ENCODE data around the gene USP35.
"Not testable (repeated sequence)": the region's sequence is repeated elsewhere in the genome, so short reads cannot be mapped to it uniquely, and the experiment has no call there.

USP35 gene

DNA sequence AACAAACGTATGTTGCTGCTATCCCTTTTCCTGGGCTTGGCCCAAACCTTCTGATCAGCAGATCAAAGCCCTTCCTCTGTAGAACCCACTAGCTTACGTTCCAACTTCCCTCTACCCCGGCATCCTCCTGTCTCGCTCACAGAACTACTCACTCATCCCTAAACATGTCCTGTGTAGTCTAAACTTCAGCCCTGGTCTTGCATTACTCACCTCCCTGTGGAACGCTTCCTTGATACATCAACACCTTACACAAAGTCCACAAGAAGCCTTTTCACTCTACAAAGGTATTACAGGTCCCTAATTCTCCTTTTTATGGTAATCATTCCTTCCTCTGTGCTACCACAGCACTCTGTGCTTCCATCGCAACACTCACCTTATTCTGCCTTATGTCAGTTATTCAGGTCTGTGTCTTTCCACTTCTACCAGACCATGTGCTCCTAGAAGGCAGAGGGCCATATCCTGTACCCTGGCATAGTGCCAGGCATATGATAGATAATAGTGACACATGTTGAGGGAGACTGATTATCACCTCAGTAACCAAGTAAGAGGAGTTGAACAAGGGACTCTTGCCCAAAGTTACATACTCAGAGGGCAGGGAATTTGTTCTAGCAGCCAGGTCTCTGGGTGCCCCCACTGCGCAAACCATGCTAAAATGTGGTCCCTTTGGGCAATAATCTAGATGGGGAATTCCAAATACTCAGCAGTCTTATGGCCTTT is 41.6 kb downstream of the USP35 start:
- Histone ChIP-seq H3K36me3 (ENCODE audit: control insufficient read depth, insufficient read depth, low read length) (no peaks in the 10 kb centered on the region), H3K4me3 (ENCODE audit: low read depth, low read length) (no peak overlapping the region), H3K27ac (no peak overlapping the region), H3K27me3 (ENCODE audit: control insufficient read depth, insufficient read depth, low read length) (no peaks in the 10 kb centered on the region), H3K9ac (no peak overlapping the region), H3K4me2 (ENCODE audit: low read length) (no peak overlapping the region), H3K4me1 (no peaks in the 10 kb centered on the region), H2AFZ (no peak overlapping the region), H3K79me2 (no peaks in the 10 kb centered on the region), H3K9me3 (ENCODE audit: control insufficient read depth, low read length) (no peaks in the 10 kb centered on the region)
- TF ChIP-seq CTCF (IDR thresholded peaks at IDR 0.05) = no peak

DNA sequence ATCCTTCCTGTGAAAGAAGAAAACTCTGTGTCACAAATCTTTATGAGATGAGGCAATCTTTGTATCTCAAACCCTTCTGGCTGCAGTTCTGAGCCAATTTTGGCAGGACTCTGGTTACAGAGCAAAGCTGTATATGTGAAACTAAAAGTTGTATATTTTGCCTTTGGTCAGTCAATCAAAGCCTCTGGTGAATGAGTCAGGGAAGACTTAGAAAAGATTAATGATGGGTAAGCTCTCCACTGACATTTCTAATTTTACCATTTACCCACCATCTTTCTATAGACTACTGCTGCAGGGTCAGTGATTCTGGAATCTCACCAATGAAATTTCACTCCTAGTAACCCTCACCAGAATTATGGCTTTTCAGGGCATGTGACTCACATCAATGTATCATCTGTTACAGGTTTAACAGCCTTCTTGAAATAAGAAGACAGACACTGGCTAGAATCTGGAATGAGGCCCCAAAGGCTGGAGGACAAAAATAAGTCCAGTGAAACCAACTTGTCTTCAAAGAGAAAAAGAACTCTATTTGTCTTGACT is 43.3 kb downstream of the USP35 start:
- no peak overlapping the region for H3K4me3 ChIP-seq (ENCODE audit: low read depth, low read length)
- no peaks in the 10 kb centered on the region for H3K79me2 ChIP-seq
- H3K9me3 ChIP-seq (ENCODE audit: control insufficient read depth, low read length) = no peaks in the 10 kb centered on the region
- H3K36me3 ChIP-seq (ENCODE audit: control insufficient read depth, insufficient read depth, low read length) = no peaks in the 10 kb centered on the region
- H3K4me2 ChIP-seq (ENCODE audit: low read length) = no peak overlapping the region
- H3K4me1 ChIP-seq = no peaks in the 10 kb centered on the region
- H3K27ac ChIP-seq = no peak overlapping the region
- no peaks in the 10 kb centered on the region for H3K27me3 ChIP-seq (ENCODE audit: control insufficient read depth, insufficient read depth, low read length)
- TF ChIP-seq CTCF (IDR thresholded peaks at IDR 0.05) = no peak
- no peak overlapping the region for H3K9ac ChIP-seq
- H2AFZ ChIP-seq = no peak overlapping the region

GRCh38 chr11:78233046-78233445 is 44.3 kb downstream of the USP35 start:
- not testable (repeated sequence) for H3K36me3 ChIP-seq (ENCODE audit: control insufficient read depth, insufficient read depth, low read length); H3K4me3 ChIP-seq (ENCODE audit: low read depth, low read length); H3K27ac ChIP-seq; H2AFZ ChIP-seq; H3K9ac ChIP-seq; H3K4me2 ChIP-seq (ENCODE audit: low read length); H3K79me2 ChIP-seq; H3K4me1 ChIP-seq; H3K27me3 ChIP-seq (ENCODE audit: control insufficient read depth, insufficient read depth, low read length); H3K9me3 ChIP-seq (ENCODE audit: control insufficient read depth, low read length)

GRCh38 chr11:78234006-78234405 is 45.3 kb downstream of the USP35 start:
- no peaks in the 10 kb centered on the region for H3K36me3 ChIP-seq (ENCODE audit: control insufficient read depth, insufficient read depth, low read length)
- no peaks in the 10 kb centered on the region for H3K27me3 ChIP-seq (ENCODE audit: control insufficient read depth, insufficient read depth, low read length)
- no peak overlapping the region for H3K27ac ChIP-seq
- no peak overlapping the region for H3K4me3 ChIP-seq (ENCODE audit: low read depth, low read length)
- H3K4me2 ChIP-seq (ENCODE audit: low read length) = no peak overlapping the region
- no peak for TF ChIP-seq CTCF (IDR thresholded peaks at IDR 0.05)
- no peaks in the 10 kb centered on the region for H3K79me2 ChIP-seq
- H2AFZ ChIP-seq = no peak overlapping the region
- H3K9me3 ChIP-seq (ENCODE audit: control insufficient read depth, low read length) = no peaks in the 10 kb centered on the region
- no peaks in the 10 kb centered on the region for H3K4me1 ChIP-seq
- H3K9ac ChIP-seq = no peak overlapping the region

DNA sequence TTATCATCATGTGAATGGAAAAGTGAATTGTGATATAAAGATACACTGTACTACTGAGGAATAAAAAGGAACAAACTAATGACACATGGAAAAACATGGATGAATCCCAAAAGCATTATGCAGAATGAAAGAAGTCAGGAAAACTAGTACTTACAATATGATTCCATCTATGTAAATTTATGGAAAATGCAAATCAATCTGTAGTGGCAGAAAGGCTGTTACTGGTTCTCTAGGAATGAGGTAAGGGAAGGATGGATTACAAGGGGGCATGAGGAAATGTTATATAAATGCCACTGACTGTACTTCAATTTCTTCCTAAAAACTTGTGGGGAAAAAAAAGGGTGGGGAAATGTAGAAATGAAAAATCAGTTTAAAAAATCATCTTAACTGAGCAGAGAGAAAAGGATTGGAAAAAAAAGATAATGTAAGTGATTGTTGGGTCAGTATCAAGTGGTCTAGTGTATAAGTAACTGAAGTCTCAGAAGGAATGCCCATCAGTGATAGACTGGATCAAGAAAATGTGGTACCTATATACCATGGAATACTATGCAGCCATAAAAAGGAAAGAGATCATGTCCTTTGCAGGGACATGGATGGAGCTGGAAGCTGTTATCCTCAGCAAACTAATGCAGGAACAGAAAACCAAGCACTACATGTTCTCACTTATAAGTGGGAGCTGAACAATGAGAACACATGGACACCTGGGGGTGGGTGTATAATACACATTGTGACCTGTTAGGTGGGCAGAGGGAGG is 48.8 kb downstream of the USP35 start:
- no peaks in the 10 kb centered on the region for H3K79me2 ChIP-seq

More for the DNA sequence above, 48.8 kb downstream of the USP35 start:
- Histone ChIP-seq H3K9me3 (ENCODE audit: control insufficient read depth, low read length) (no peaks in the 10 kb centered on the region), H3K4me1 (no peaks in the 10 kb centered on the region), H3K9ac (no peak overlapping the region), H2AFZ (no peak overlapping the region), H3K27ac (no peak overlapping the region), H3K36me3 (ENCODE audit: control insufficient read depth, insufficient read depth, low read length) (no peaks in the 10 kb centered on the region), H3K4me2 (ENCODE audit: low read length) (no peak overlapping the region), H3K4me3 (ENCODE audit: low read depth, low read length) (no peak overlapping the region), H3K27me3 (ENCODE audit: control insufficient read depth, insufficient read depth, low read length) (no peaks in the 10 kb centered on the region)
- no peak for TF ChIP-seq CTCF (IDR thresholded peaks at IDR 0.05)

Data from parathyroid adenoma (tissue), 2 donors.